GM21526 (cell line): ENCODE results near the gene TEX53.
A peak's percentile ranks its signal among the peaks of the same experiment; 100 is the strongest.

Experiments used
- ATAC-seq: cut with Tn5 transposase; IDR thresholded peaks from one replicate; pipeline ENCODE4 v1.9.1; 2021; ENCODE audit warnings: moderate library complexity; ENCODE audit not compliant: unreplicated experiment, low FRiP score

The TEX53 gene

DNA sequence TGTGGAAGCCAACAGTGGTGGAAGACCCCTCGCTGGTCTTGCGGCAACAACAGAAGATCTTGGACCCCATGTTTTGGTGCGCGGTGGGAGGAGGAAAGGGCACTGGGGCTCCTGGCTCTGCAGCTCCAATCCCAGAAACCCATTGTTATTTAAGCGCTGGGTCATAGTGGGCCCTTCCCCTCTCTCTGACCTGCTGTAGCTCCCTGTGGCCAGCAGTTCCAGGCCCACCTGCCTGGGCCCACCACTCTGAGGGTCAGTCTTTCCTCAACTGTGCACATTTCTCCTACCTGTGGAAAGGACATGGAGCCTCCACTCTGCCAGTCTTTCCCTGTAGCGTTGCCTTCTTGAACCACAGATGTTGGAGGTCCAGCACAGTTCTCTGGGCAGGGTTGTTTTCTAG is at the start of gene TEX53:
Gene TEX53 (minus strand): TSS at position 101 of the 400 bp plus-strand sequence. CDS start 31 bp downstream, at position 70.
- no peak for ATAC-seq

DNA sequence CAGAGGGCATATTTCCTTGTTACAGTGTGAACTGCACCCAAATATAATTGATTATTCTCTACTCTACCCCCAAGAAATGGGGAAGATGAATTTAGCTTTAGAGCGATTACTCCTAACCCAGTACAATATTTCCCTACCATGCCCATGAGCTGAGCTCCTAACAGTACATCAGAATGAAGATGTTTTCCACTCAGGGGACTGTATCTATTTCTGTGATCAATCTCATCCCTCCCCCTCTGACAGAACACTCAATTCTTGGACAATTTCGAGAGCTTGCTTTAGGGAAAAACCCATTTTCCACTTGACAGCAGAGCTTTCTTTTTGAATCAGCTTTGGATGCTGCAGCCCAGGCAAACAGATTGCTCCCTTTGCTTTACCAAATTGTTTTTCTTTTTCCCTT is 49.1 kb upstream of the TEX53 start:
- ATAC-seq: no peak

DNA sequence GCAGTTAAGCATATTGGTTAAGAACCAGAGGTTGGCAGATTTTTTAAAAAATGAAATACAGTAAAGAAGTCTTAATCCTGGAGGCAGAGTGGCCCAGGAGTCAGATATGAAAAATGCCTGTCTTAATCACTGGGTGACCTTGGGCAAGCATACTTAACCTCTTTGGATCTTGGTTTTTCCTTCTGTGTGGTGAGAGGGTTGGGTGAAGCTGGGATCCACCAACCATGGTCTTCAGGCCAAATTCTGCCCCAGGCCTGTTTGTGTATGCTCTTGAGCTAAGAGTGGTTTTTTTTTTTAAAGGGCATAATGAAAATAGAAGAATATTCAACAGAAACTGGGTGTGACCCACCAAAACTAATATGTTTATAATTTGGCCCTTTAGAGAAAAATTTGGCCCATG is 44.4 kb upstream of the TEX53 start:
- ATAC-seq: no peak

DNA sequence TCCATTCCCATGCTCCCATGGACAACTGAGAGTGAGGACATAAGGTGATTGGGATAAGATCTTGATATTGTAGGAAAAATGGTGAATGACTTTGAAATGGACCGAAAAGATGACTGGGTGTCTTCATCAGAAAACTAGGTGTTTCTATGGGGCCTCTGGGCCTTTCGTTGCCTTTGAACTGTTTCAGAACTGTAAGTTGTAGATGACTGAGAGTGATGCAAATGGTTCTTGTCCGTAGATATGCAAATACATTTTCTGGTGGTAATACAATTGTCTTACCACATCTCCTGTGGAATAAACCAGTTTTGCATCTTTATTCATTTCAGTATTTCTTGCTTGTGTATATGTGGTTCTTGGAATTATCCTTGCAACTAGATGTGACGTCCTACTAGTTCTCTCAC is 40.3 kb upstream of the TEX53 start:
- peak; percentile 40 for ATAC-seq

DNA sequence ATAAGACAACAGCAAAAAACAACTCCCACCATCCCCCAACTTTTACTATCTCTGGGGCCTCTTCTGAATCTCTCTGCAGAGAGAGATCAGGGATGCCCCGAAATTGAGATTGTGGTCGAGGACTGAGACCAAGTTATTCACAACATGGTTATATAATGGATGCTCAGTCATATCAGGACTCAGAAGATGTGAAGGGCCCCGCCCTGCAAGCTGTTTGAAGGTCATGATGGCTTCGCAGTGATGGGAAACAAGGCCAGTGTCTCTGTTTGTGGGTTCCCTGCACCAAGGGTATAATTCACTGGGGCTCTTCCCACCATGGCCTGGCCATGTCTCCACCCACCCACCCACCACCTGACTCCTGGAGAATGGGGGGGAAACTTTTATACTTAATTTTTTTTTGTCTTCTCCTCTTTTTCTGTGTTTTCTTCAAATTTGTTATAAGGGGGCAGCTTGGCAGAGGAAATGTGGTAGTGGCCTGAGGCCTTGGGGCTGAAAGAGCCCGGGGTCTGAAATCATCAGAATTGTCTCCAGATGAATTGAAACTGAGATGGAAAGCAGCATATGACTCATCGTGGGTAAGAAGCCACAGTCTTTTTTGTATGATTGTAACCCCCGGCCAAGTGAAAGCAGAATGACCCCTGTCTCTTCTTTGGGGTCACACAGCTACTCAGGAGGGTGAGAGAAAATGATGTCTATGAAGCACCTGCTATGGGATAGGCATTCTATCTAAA is 39.4 kb upstream of the TEX53 start:
- ATAC-seq: peak; percentile 63

DNA sequence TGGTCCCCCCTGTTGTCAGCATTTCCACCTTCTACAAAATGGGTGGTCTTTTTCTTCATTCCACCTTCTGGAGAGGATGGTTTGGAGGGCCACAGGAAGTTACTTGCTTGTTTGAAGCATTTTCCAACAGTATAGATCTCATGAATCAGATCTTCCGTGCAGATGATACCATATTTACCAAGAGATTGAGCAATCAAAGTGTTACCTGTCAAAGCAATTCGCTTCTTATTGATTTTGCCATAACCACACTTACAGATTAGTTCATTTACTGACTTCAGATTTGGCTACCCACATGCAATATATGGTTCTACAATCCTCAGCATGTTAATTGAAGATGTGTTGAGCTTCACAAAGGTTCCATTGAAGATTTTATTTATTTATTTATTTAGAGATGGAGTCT is 38.3 kb upstream of the TEX53 start:
- no peak for ATAC-seq

DNA sequence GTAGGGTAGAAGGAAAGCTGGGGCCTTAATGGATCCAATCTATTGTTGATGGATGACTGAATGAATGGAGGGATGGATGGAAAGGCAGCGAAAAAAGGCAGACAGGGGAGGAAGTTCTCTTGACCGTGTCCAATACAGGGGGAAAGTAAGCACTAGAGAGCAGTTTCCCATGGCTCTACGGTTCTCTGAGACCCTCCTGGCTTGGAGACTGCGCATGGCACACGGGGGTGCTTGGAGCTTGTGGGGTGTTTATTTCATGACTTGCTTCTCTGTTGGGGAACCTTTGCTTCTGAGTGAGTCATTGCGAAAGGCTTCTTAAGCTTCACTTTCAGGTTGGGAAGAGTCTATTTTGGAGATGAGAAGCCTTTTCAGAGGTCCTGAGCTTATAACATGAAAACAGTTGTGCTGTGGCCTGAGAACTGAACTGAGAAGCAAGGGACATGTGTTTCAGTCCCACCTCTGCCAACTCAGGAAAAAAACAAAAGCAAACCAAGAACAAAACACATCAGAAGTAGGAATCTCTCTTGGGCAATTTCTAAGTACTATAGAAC is 37.2 kb upstream of the TEX53 start:
- ATAC-seq: peak; percentile 44

DNA sequence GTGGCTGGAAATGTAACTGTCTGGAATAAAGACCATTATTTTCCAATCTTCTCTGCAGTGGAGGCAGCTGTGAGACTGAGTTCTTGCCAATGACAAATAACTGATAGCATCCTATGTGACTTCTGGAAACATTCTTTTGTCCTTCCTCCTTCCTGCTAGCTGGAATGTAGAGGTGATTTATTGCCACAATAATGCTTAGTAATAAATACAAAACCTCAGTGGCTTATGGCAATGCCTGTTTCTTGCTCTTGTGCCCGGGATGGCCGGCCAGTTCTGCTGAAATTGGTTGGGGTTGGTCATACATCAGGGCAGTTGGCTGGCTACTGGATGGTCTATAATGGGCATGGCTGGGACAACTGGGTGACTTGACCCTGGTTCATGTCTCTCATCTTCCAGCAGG is 36.5 kb upstream of the TEX53 start:
- ATAC-seq: no peak

DNA sequence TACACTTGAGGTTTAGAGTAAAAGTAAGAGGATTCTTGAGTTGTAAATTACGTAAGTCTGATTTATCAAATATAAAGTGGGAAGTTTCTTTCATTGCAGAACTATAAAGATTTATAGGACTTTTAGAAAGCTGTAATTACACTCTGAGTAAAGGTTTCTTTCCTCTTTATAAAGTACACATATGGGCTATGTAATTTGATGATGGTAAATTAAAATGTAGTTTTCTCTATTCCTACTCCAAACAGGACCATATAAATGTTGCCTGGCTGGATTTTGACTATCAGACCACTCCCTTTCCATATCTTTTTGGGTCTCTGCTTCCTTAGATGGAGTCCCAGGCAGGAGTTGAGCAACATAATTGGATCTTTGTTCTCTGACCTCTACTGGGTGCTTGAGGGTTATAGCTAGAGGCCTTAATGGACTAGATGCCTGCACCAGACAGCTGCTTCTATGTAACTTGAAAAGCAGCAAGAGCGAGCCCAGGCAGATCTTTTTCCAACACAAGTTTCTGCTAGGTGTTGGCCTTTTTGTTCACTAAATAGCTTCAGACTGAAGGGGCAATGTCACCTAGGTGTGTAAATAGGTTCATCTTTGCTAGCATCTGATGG is 35.7 kb upstream of the TEX53 start:
- no peak for ATAC-seq

DNA sequence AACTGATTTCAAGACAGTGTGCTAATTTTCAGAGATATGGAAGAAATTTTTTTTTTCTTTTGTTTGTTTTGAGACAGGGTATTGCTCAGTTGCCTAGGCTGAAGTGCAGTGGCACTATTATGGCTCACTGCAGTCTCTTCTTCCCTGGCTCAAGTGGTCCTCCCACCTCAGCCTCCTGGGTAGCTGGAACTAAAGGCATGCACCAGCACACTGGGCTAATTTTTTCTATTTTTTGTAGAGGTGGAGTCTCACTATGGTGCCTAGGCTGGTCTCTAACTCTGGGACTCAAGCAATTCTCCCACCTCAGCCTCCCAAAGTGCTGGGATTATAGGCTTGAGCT is 34.3 kb upstream of the TEX53 start:
- no peak for ATAC-seq

DNA sequence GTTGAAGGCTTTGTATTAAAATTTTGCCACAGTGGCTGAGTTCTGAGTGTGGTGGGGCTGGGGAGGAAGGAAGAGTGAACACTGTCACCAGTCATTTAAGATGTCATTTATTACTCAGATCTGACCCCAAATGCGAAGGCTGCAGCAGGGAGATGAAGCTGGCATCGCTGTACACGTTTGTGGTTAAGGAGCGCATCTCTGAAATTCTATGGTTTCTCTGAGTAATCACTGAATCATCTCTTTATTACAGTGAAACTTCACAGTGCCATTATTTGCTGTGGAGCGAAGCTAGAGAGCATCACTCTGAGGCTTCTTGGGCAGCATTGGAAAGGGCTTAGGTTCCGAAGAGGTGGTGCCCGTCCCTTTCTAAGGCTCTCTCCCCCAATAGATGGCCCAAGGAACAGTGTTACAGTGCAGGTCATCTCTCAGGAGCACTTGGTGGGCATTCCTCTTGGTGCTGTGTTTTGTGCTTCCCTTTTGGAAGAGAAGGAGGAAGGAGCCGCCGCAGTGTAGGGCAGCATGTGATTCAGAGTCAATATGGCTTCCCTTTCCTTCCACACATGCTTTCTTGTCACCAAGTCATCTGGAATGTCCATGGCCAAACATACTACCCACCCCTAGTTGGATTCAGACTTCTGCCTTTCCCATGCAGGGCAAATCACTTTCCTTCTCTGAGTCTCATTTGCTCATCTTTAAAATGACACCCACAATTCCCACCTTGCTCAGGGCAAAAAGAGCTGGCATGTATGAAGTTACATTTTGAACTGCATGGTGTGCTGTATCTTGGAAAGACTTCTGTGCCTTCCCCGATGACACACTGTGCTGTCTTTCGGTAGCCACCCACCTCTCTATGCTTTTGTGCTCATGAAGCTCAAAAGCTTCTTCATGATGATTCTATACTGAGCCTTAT is 33.7 kb upstream of the TEX53 start:
- no peak for ATAC-seq

DNA sequence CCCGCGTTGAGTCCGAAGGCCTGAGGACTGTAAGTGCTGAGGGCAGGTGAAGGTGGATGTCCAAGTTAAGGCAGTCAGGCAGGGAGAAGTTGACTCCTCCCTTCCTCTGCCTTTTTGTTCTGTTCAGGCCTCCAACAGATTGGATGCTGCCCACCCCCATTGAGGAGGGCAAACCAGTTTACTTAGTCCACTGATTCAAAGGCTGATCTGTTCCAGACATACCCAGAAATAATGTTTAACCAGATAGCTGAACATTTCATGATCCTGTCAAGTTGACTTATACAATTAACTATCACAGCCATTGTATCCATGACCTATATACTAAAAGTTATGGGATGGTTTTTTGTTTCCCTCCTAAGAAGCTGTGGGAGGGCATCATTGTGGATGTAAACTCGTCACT is 32.7 kb upstream of the TEX53 start:
- no peak for ATAC-seq

DNA sequence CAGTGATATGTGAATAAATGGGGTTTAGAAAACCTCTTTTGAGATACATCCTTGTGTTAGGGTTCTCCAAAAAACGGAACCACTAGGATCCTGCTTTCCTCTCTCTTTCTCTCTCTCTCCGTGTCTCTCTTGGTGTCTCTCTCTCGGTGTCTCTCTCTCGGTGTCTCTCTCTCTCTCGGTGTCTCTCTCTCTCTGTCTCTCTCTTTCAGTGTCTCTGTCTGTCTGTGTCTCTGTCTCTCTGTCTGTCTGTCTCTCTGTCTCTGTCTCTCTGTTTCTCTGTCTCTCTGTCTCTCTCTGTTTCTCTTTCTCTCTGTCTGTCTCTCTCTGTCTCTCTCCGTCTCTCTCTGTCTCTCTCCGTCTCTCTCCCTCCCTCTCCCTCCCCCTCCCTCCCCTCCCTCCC is 32.2 kb upstream of the TEX53 start:
- ATAC-seq: no peak

DNA sequence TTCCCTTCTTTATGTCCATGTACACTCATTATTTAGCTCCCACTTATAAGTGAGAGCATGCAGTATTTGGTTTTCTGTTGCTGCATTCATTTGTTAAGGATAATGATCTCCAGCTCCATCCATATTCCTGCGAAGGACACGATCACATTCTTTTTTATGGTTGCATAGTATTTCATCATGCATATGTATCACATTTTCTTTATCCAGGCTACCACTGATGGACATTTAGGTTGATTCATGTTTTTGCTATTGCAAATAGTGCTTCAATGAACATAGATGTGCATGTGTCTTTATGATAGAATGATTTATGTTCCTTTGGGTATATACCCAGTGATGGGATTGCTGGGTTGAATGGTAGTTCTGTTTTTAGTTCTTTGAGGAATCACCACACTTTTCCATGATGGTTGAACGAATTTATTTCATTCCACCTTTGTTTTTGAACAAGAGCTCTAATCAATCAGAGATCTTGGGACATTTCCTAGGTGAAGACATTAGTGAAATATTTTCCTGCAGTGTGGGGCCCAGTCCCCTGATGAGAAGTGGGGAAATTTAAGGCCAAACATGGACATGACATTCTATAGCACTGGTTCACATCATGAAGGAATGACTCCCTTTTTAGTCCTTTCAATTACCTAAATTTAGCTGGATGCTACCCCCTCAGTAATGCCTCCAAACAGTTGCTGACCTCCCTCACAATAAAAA is 31.5 kb upstream of the TEX53 start:
- no peak for ATAC-seq

DNA sequence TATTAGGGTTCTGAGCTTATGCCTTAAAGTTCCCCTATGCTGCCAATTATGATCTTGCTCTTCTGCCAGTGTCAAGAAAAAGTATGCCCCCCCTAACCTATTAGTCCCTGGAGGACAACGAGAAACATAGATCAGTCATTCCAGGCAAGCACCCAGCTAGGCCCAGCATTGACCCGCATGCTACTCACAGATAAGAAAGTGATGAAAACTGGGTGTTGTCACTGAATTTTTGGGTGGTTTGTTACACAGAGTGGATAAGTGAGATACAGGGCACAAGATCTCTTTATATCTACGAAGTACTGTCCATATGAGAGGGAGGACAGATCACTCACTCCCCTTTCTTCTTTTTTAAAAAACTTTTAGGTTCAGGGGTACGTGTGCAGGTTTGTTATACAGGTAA is 30.8 kb upstream of the TEX53 start:
- ATAC-seq: no peak

DNA sequence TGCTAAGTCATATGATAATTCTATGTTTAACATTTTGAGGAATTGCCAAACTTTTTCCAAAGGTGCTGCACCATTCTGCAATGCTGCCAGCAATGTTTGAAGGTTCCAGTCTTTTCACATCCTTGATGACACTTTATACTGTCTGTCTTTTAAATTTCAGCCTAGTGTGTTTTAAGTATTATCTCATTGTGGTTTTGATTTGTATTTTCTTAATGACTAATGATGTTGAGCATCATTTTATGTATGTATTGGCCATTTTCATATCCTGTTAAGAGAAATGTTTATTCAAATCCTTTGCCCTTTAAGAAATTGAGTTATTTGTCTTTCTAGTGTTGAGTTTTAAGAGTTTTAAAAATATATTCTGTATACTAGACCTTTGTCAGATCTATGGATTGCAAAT is 29.4 kb upstream of the TEX53 start:
- ATAC-seq: no peak

DNA sequence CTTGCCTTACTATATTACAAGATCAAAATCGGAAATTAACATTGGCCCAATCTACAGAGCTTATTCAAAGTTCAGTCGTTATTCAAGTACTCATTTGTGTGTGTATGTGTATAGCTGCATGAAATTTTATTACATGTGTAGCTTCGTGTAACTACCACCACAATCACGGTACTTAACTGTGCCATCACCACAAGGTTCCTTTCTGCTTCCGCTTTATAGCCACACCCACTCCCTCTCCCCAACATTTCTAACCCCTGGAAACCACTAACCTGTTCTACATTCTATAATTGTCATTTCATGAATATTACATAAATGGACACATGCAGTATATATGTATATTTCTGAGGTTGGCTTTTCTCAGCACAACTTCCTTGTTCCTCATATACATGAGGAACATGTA is 28.3 kb upstream of the TEX53 start:
- no peak for ATAC-seq

DNA sequence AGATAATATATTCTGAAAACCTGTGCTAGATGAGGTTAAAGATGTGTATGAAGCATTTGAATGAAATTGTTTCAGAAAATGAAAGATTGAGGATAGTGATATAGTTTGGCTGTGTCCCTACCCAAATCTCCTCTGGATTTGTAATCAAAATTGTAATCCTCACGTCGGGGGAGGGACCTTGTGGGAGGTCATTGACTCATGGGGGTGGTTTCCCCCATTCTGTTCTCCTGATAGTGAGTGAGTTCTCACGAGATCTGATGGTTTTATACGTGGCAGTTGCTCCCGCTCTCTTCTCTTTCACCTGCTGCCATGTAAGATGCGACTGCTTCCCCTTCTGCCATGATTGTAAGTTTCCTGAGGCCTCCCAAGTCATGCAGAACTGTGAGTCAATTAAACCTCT is 26.4 kb upstream of the TEX53 start:
- no peak for ATAC-seq

DNA sequence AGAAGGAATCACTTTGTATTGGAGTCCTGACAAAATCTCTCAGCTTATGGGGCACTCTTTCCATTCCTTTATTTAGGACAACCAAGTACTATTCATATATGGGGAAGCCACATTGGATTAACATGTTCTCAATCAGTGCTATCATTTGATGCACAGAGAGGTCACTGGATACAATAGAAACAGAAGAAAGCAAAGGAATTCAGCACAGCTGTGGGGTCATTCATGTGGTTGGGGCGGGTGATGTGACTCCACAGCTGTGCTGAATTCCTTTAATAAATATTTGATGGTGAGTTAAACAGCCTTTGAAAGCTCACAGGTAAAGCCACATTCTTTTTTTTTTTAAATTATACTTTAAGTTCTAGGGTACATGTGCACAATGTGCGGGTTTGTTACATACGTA is 25.2 kb upstream of the TEX53 start:
- no peak for ATAC-seq

DNA sequence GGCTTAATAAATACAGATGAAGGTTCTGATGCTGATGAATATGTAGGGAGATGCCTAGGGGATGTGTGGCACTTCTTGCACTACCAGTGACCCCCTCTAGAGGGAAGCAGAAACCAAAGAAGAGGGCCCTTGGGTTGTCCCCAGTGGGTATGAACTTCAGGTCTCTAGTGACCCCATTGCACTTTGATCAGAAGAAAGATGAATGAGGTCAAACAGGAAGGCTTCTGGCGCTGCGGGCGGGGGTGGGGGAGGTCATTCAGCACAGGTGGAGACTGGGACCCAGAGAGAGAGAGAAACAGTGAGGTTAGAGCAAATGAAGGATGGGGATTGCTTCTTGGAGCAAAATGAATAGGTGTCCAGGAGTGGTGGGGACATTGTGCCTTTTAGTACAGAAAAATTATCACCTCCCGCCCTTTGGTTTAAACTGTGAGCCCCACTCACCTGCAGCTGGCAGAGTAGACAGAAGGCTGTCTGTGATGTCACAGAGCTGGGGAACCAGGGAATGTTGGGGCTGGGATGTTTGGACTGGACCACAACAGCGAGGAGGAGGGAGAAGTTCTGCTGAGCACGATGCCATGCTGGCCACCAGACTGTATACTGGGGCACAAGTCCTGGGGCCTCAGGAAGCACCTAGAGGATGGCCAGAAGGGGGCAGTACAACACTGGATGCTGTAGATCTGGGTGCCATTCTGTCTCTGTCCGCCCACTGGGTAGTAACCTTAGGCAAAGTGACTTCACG is 24.2 kb upstream of the TEX53 start, which contains the start of gene TEX48:
Gene TEX48 (minus strand): TSS at position 599 of the 739 bp plus-strand sequence. CDS start 10,469 bp downstream, outside the sequence.
- ATAC-seq: peak; percentile 85
